LNCaP clone FGC (cell line): ENCODE results near the gene AMOTL1.
A peak's percentile ranks its signal among the peaks of the same experiment; 100 is the strongest.
"Not testable (repeated sequence)": the region's sequence is repeated elsewhere in the genome, so short reads cannot be mapped to it uniquely, and the experiment has no call there.

ENCODE experiments used
- DNase-seq: peaks from one replicate; pipeline ENCODE4 v3.0.0-alpha.2; 2011; ENCODE audit warnings: low read depth
- H3K4me3 ChIP-seq: 2 replicates; pipeline ENCODE4 v1.5.1; 2011; ENCODE audit warnings: mild to moderate bottlenecking, low read depth, low read length, control low read depth
- TF ChIP-seq, protein P1 (sequence below): IDR thresholded peaks from 2 replicates; pipeline ENCODE4 v1.5.1; 2012; ENCODE audit warnings: mild to moderate bottlenecking; ENCODE audit not compliant: control insufficient read depth, insufficient read depth; ENCODE audit errors: extremely low read depth

AMOTL1 gene

DNA sequence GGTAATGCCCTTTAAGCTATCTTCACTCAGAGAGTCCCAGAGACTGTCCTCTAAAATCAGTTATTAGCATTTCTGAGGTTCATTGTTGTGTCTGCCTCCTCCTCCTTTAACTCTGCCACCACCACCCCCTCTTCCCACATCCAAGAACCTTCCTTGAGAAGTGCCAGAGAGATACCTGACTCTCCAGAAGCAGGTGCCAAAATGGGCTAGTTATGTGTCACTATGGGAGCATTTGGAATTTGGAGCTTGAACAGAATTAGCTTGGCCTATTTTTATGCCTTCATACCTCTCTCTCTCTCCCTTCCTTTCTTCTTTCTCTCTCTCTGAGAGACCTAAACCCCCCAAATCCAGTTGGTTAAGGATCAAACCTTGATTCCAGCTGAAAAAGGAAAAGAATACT is 75.9 kb downstream of the AMOTL1 start:
- no peak for DNase-seq
- no peak overlapping the region for H3K4me3 ChIP-seq
- TF ChIP-seq, protein P1, sequence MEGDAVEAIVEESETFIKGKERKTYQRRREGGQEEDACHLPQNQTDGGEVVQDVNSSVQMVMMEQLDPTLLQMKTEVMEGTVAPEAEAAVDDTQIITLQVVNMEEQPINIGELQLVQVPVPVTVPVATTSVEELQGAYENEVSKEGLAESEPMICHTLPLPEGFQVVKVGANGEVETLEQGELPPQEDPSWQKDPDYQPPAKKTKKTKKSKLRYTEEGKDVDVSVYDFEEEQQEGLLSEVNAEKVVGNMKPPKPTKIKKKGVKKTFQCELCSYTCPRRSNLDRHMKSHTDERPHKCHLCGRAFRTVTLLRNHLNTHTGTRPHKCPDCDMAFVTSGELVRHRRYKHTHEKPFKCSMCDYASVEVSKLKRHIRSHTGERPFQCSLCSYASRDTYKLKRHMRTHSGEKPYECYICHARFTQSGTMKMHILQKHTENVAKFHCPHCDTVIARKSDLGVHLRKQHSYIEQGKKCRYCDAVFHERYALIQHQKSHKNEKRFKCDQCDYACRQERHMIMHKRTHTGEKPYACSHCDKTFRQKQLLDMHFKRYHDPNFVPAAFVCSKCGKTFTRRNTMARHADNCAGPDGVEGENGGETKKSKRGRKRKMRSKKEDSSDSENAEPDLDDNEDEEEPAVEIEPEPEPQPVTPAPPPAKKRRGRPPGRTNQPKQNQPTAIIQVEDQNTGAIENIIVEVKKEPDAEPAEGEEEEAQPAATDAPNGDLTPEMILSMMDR = no peak

DNA sequence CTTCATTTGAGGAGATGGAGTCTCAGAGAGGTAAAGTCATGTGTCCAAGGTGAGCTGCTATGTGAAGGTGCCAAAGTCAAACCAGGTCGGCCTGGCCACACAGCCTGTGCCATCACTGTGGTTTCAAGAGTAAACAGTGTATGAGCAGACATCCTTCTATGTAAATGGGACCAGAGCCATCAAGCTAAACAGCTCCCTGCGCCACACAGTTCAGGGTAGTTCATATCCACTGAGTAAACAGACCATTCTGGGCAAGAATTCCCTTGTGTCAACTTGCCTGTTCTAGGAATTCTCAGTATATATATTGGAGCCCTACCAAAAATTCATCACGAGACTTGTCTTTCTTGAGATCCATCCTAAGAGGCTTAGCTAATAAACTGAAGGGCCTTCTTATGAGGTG is 77.5 kb downstream of the AMOTL1 start:
- TF ChIP-seq, protein P1 = no peak
- peak; percentile 100 for DNase-seq
- H3K4me3 ChIP-seq = no peak overlapping the region

GRCh38 chr11:94849839-94850238 is 81.7 kb downstream of the AMOTL1 start:
- DNase-seq = no peak
- no peak overlapping the region for H3K4me3 ChIP-seq
- TF ChIP-seq, protein P1 = no peak

DNA sequence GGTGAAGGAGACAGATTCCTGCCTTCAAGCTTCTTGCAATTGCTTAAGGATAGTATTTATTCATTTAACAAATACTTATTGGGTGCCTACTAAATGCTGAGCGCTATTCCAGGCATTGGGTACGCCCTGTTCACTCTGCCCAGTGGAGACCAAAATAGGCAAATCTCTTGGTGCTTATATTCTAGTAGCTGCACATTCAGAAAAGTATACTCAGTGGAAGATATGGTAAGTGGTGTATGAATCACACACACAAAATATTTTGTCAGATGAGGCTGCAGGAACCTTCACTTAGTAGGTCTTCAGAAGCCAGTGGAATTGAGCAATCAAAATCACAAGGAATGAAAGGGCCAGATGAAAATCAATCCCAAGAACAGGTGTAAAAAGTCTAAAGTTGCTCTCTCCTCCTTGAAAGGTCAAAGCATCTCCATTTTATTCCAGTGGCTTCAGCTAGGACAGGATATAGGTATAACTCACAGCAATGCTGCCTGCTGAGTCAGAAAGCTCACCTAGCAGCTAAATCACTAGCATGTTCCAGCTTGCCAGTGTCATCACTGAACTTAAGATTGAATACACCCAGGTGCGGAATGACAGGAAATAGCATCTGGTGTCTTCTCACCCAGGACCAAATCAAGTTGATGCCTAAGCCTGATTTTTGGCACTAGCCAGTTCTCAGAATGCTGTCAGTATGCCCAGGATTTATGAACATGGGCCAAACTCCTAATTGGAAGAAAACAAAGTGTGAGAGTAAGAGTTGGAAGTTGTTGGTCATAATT is 83.9 kb downstream of the AMOTL1 start:
- DNase-seq = no peak
- TF ChIP-seq, protein P1 = no peak

GRCh38 chr11:94853288-94853687 is 85.1 kb downstream of the AMOTL1 start:
- not testable (repeated sequence) for H3K4me3 ChIP-seq, DNase-seq

More for the DNA sequence above, 83.9 kb downstream of the AMOTL1 start:
- H3K4me3 ChIP-seq = no peak overlapping the region

DNA sequence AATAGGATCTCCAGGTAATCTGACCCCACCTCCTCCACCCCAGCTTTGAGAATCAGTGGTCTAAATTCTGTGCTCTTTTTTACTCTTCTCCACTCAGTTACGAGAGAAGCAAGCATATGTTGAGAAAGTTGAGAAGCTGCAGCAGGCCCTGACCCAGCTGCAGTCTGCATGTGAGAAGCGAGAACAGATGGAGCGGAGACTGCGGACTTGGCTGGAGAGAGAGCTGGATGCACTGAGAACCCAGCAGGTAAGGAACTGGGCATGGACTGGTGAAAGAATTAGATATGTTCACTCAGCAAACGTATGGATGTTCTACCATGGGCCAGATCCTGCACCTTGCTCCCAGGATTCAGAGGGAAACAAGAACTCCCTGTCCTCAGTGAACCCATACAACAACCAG is 85.7 kb downstream of the AMOTL1 start:
- H3K4me3 ChIP-seq = no peak overlapping the region
- TF ChIP-seq, protein P1 = no peak
- DNase-seq = no peak

- TF ChIP-seq, protein P1 = no peak
Observed at GRCh38 chr11:94854770-94855633, 86.8 kb downstream of the AMOTL1 start.

More at GRCh38 chr11:94854770-94855633, 86.8 kb downstream of the AMOTL1 start:
- DNase-seq = no peak
- no peak overlapping the region for H3K4me3 ChIP-seq
